ENCODE results near the gene ZMPSTE24. TPM values are rescaled to one million over a fixed set of nuclear protein-coding genes. Genes with fewer than 3 reads are reported as not detected.

Gene ZMPSTE24
- total RNA-seq, 1 donor from 2014 or later, result 18.6 TPM

DNA sequence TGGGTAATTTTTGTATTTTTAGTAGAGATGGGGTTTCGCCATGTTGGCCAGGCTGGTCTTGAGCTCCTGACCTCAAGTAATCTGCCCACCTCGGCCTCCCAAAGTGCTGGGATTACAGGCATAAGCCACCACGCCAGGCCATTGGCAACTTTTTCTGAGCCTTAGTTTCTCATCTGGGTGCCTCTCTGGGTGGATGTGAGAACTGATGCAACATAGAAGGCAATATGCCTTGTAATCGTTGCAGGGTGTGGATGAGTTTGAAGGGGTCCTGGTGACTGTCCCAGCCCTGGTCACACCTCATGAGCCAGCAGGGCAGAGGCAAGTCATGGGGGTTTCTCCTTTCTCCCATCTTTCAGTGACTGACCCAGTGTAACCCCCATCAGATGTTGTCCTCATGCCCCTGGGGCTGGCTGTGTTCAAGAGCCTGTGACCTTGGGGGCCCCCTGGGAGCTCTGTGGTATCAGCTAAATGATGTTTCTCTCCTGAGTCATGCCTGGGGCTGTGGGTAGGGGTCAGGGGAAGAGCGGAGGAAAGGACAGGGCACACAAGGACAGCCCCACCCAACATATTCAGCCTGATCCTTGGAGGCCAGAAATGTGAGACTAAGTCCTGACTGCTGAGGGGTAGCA, 55.4 kb downstream of the ZMPSTE24 start:
- TF ChIP-seq, protein P1, sequence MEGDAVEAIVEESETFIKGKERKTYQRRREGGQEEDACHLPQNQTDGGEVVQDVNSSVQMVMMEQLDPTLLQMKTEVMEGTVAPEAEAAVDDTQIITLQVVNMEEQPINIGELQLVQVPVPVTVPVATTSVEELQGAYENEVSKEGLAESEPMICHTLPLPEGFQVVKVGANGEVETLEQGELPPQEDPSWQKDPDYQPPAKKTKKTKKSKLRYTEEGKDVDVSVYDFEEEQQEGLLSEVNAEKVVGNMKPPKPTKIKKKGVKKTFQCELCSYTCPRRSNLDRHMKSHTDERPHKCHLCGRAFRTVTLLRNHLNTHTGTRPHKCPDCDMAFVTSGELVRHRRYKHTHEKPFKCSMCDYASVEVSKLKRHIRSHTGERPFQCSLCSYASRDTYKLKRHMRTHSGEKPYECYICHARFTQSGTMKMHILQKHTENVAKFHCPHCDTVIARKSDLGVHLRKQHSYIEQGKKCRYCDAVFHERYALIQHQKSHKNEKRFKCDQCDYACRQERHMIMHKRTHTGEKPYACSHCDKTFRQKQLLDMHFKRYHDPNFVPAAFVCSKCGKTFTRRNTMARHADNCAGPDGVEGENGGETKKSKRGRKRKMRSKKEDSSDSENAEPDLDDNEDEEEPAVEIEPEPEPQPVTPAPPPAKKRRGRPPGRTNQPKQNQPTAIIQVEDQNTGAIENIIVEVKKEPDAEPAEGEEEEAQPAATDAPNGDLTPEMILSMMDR (IDR thresholded peaks at IDR 0.05), result no peak
- POLR2A ChIA-PET, result interaction anchor here (0.5 to 5.9 kb wide), 21 partner anchors 8 to 378 kb away, joined by 3 to 51 read pairs (median 5); partner anchors contain the start of genes NFYC, RLF, SMAP2 and ZFP69B
- peaks cover 53% of the 10 kb centered on the region for H3K4me1 Mint-ChIP-seq
- DNase-seq (peak; percentile 66), ATAC-seq (ENCODE audit: low read depth) (peak; percentile 63)
- peak overlapping the region; percentile 76 for H3K27ac Mint-ChIP-seq
- no peaks in the 10 kb centered on the region for H3K9me3 Mint-ChIP-seq
- H3K27me3 Mint-ChIP-seq, result peaks cover 7% of the 10 kb centered on the region
- H3K36me3 Mint-ChIP-seq (ENCODE audit: low read depth), result no peaks in the 10 kb centered on the region
- H3K4me3 Mint-ChIP-seq, result peak overlapping the region; percentile 57
- intact Hi-C loops (cut with micrococcal nuclease), result loop anchor here (2.0 to 10.0 kb wide), 2 partner anchors 273 to 381 kb away; partner anchors contain the start of genes CAP1 and NFYC
- CTCF ChIA-PET, result interaction anchor here (0.6 to 5.7 kb wide), 7 partner anchors 19 to 169 kb away, joined by 3 to 67 read pairs (median 5); no protein-coding TSS in a partner anchor

DNA sequence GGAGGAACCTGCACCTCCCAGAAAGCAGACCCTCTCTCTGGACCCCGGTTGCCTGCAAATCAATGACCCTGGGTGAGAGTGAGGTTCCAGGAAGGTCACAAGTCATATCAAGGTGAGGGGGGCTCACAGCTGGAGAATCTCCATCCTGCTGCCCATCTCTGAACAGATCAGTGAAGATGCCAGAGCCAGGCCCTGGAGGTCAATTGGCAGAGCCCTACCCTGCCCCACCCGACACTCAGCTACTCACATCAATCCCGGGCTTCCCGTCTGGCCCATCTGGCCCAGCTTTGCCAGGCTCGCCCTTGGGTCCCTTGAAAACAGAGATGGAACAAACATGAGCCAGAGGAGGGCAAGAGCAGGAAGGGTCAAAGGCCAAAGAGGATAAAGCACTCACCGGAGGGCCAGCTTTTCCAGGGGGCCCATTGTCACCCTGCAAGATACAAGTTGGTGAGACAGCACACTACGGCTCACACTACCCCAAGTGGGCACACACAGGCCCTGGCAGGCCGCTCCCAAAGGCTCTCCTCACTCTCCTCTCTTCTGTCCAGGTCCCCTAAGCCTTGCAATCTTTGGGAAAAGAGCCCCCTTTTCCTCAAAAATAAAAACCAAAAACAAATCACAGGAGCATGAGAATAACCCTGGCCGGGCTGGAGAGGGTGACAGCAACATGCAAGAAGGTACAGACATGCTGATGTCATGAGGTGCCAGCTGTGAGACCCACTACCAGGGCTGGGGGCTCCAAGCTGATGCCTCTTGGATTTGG, 56.1 kb downstream of the ZMPSTE24 start:
- H3K4me3 Mint-ChIP-seq, result peak overlapping the region; percentile 68
- CTCF ChIA-PET, result interaction anchor here (0.7 to 5.7 kb wide), 19 partner anchors 20 to 170 kb away, joined by 3 to 67 read pairs (median 6); no protein-coding TSS in a partner anchor
- peaks cover 53% of the 10 kb centered on the region for H3K4me1 Mint-ChIP-seq
- intact Hi-C loops (cut with micrococcal nuclease), result loop anchor here (2.0 to 10.0 kb wide), 2 partner anchors 273 to 381 kb away; partner anchors contain the start of genes CAP1 and NFYC
- TF ChIP-seq, protein P1 (IDR thresholded peaks at IDR 0.05), result no peak
- POLR2A ChIA-PET, result interaction anchor here (0.5 to 5.9 kb wide), 23 partner anchors 9 to 218 kb away, joined by 3 to 51 read pairs (median 5); partner anchors contain the start of genes RLF, SMAP2, ZFP69B and ZMPSTE24
- H3K9me3 Mint-ChIP-seq, result no peaks in the 10 kb centered on the region
- no peak for DNase-seq
- H3K27ac Mint-ChIP-seq, result no peak overlapping the region
- ATAC-seq (ENCODE audit: low read depth), result no peak
- peaks cover 7% of the 10 kb centered on the region for H3K27me3 Mint-ChIP-seq
- H3K36me3 Mint-ChIP-seq (ENCODE audit: low read depth), result no peaks in the 10 kb centered on the region

DNA sequence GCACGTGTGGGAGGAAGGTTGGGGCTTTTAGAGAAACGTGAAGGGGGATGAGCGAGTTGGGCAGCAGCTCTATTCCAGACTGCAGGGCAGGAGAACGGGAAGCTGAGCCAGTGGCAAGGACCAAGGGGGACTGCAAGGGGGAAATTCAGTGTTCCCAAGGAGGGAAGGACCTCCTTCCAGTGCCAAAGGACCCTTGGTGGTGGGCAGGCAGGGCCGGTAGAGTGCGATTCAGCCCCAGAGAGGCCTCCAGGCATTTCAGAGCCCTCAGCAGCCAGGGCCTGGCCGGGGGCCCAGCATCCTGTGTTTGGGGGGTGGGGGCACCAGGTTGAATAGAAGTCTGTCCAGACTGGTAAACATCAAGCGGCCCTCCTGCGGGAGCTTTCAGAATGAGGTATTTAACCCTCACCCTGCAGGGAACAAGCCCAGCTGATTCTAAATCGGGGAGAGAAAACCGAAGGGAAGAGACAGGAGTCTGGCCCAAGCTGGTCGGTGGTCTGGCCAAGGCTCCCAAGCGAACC, 56.7 kb downstream of the ZMPSTE24 start:
- TF ChIP-seq, protein P1 (IDR thresholded peaks at IDR 0.05), result no peak
- Mint-ChIP-seq H3K27ac (peak overlapping the region; percentile 51), H3K36me3 (ENCODE audit: low read depth) (no peaks in the 10 kb centered on the region), H3K9me3 (no peaks in the 10 kb centered on the region), H3K27me3 (peaks cover 7% of the 10 kb centered on the region), H3K4me1 (peaks cover 53% of the 10 kb centered on the region), H3K4me3 (peak overlapping the region; percentile 85)
- DNase-seq, result no peak
- CTCF ChIA-PET, result interaction anchor here (0.7 to 5.7 kb wide), 25 partner anchors 9 to 171 kb away, joined by 3 to 67 read pairs (median 5); no protein-coding TSS in a partner anchor
- intact Hi-C loops (cut with micrococcal nuclease), result loop anchor here (1.0 to 10.0 kb wide), 8 partner anchors 24 to 380 kb away; partner anchors contain the start of genes EXO5, NFYC, PPT1 and ZMPSTE24
- ATAC-seq (ENCODE audit: low read depth), result no peak
- POLR2A ChIA-PET, result interaction anchor here (0.7 to 5.9 kb wide), 20 partner anchors 9 to 171 kb away, joined by 3 to 51 read pairs (median 9); partner anchors contain the start of genes RLF, SMAP2, ZFP69 and ZMPSTE24

DNA sequence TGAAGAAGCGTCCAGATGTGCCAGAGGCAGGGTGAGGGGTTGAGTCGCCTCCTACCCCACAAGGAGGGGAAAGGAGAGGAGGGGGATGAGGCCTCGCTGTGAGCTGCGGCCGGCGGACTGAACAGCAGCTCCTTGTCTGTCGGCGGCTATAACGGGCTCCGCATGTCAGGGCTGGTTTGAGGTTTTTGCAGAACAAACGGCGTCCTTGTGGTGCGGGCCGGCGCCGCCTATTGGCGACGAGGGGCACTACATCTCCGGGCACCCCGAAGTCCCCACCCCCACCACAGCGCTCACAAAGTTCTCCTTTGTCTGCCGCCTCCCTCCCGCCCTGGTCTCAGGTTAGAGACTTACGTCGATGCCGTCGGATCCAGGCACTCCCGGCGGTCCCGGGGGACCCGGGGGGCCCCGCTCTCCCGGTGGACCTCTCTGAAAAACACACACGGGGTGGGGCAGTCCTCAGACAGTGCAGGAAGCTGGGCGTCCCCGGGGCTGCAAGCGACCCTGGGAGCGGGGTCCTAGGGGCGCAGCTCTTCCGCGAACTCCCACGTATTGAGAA, 57.3 kb downstream of the ZMPSTE24 start:
- CTCF ChIA-PET, result interaction anchor here (0.7 to 5.7 kb wide), 25 partner anchors 9 to 171 kb away, joined by 3 to 67 read pairs (median 5); no protein-coding TSS in a partner anchor
- peak; percentile 61 for ATAC-seq (ENCODE audit: low read depth)
- peak; percentile 84 for DNase-seq
- Mint-ChIP-seq H3K27me3 (peaks cover 7% of the 10 kb centered on the region), H3K36me3 (ENCODE audit: low read depth) (no peaks in the 10 kb centered on the region), H3K9me3 (no peaks in the 10 kb centered on the region), H3K27ac (peak overlapping the region; percentile 51), H3K4me3 (peak overlapping the region; percentile 85), H3K4me1 (peaks cover 53% of the 10 kb centered on the region)
- TF ChIP-seq, protein P1 (IDR thresholded peaks at IDR 0.05), result no peak
- POLR2A ChIA-PET, result interaction anchor here (0.7 to 5.9 kb wide), 23 partner anchors 10 to 171 kb away, joined by 3 to 51 read pairs (median 5); partner anchors contain the start of genes RLF, SMAP2, ZFP69 and ZMPSTE24
- intact Hi-C loops (cut with micrococcal nuclease), result loop anchor here (1.0 to 10.0 kb wide), 8 partner anchors 23 to 379 kb away; partner anchors contain the start of genes EXO5, NFYC, PPT1 and ZMPSTE24
